Measurements from ENCODE around the gene SARDH. TPM values are rescaled to one million over a fixed set of nuclear protein-coding genes. Genes with fewer than 3 reads are reported as not detected.
"Not testable (repeated sequence)": the region's sequence is repeated elsewhere in the genome, so short reads cannot be mapped to it uniquely, and the experiment has no call there.

SARDH gene
- total RNA-seq, 1 donor from 2014 or later = 0.68 TPM

GRCh38 chr9:133771486-133772482 is 33.6 kb upstream of the SARDH start:
- Mint-ChIP-seq H3K9me3 (peaks cover 1% of the 10 kb centered on the region), H3K27ac (no peak overlapping the region), H3K27me3 (no peaks in the 10 kb centered on the region), H3K4me3 (no peak overlapping the region), H3K36me3 (ENCODE audit: low read depth) (peaks cover 1% of the 10 kb centered on the region), H3K4me1 (no peaks in the 10 kb centered on the region)
- intact Hi-C loops (cut with micrococcal nuclease) = no loop called here
- DNase-seq = no peak

GRCh38 chr9:133770076-133770777 is 32.1 kb upstream of the SARDH start:
- Mint-ChIP-seq H3K4me3 (no peak overlapping the region), H3K36me3 (ENCODE audit: low read depth) (peaks cover 1% of the 10 kb centered on the region), H3K27me3 (no peaks in the 10 kb centered on the region), H3K9me3 (peaks cover 6% of the 10 kb centered on the region), H3K4me1 (no peaks in the 10 kb centered on the region), H3K27ac (no peak overlapping the region)
- DNase-seq = no peak
- intact Hi-C loops (cut with micrococcal nuclease) = no loop called here

GRCh38 chr9:133769511-133770075 is 31.4 kb upstream of the SARDH start:
- no peak for DNase-seq
- intact Hi-C loops (cut with micrococcal nuclease) = no loop called here
- Mint-ChIP-seq H3K4me1 (no peaks in the 10 kb centered on the region), H3K9me3 (peaks cover 6% of the 10 kb centered on the region), H3K27ac (no peak overlapping the region), H3K27me3 (no peaks in the 10 kb centered on the region), H3K36me3 (ENCODE audit: low read depth) (no peaks in the 10 kb centered on the region), H3K4me3 (no peak overlapping the region)

GRCh38 chr9:133768859-133769510 is 30.8 kb upstream of the SARDH start:
- no peak for DNase-seq
- no peaks in the 10 kb centered on the region for H3K27me3 Mint-ChIP-seq
- H3K9me3 Mint-ChIP-seq = peaks cover 6% of the 10 kb centered on the region
- intact Hi-C loops (cut with micrococcal nuclease) = no loop called here
- H3K27ac Mint-ChIP-seq = no peak overlapping the region
- no peak overlapping the region for H3K4me3 Mint-ChIP-seq
- no peaks in the 10 kb centered on the region for H3K36me3 Mint-ChIP-seq (ENCODE audit: low read depth)
- no peaks in the 10 kb centered on the region for H3K4me1 Mint-ChIP-seq

- Mint-ChIP-seq H3K36me3 (ENCODE audit: low read depth) (no peaks in the 10 kb centered on the region), H3K27me3 (no peaks in the 10 kb centered on the region), H3K27ac (no peak overlapping the region), H3K9me3 (peaks cover 6% of the 10 kb centered on the region), H3K4me1 (no peaks in the 10 kb centered on the region), H3K4me3 (no peak overlapping the region)
- DNase-seq = no peak
- intact Hi-C loops (cut with micrococcal nuclease) = no loop called here
Measured at GRCh38 chr9:133768371-133768858, 30.3 kb upstream of the SARDH start.

- H3K36me3 Mint-ChIP-seq (ENCODE audit: low read depth) = no peaks in the 10 kb centered on the region
- no peaks in the 10 kb centered on the region for H3K27me3 Mint-ChIP-seq
- peaks cover 6% of the 10 kb centered on the region for H3K9me3 Mint-ChIP-seq
- H3K4me1 Mint-ChIP-seq = no peaks in the 10 kb centered on the region
- no peak for DNase-seq
- H3K4me3 Mint-ChIP-seq = no peak overlapping the region
- intact Hi-C loops (cut with micrococcal nuclease) = no loop called here
- H3K27ac Mint-ChIP-seq = no peak overlapping the region
Measured at GRCh38 chr9:133767625-133768024, 29.5 kb upstream of the SARDH start.

GRCh38 chr9:133767008-133767407 is 28.9 kb upstream of the SARDH start:
- Mint-ChIP-seq H3K4me1 (no peaks in the 10 kb centered on the region), H3K27ac (no peak overlapping the region), H3K36me3 (ENCODE audit: low read depth) (no peaks in the 10 kb centered on the region), H3K4me3 (no peak overlapping the region), H3K27me3 (no peaks in the 10 kb centered on the region), H3K9me3 (peaks cover 6% of the 10 kb centered on the region)
- intact Hi-C loops (cut with micrococcal nuclease) = no loop called here
- DNase-seq = no peak

- DNase-seq = not testable (repeated sequence)
Measured at GRCh38 chr9:133766234-133766633, 28.1 kb upstream of the SARDH start.

GRCh38 chr9:133763272-133764183 is 25.4 kb upstream of the SARDH start:
- no peaks in the 10 kb centered on the region for H3K36me3 Mint-ChIP-seq (ENCODE audit: low read depth)
- intact Hi-C loops (cut with micrococcal nuclease) = no loop called here
- H3K27me3 Mint-ChIP-seq = no peaks in the 10 kb centered on the region
- DNase-seq = no peak
- H3K9me3 Mint-ChIP-seq = peaks cover 6% of the 10 kb centered on the region
- H3K27ac Mint-ChIP-seq = no peak overlapping the region
- H3K4me3 Mint-ChIP-seq = no peak overlapping the region
- no peaks in the 10 kb centered on the region for H3K4me1 Mint-ChIP-seq

More at GRCh38 chr9:133766234-133766633, 28.1 kb upstream of the SARDH start:
- intact Hi-C loops (cut with micrococcal nuclease); H3K9me3 Mint-ChIP-seq; H3K27ac Mint-ChIP-seq; H3K36me3 Mint-ChIP-seq (ENCODE audit: low read depth); H3K4me1 Mint-ChIP-seq; H3K4me3 Mint-ChIP-seq; H3K27me3 Mint-ChIP-seq: not testable (repeated sequence)

GRCh38 chr9:133762488-133763271 is 24.5 kb upstream of the SARDH start:
- Mint-ChIP-seq H3K36me3 (ENCODE audit: low read depth) (no peaks in the 10 kb centered on the region), H3K27me3 (no peaks in the 10 kb centered on the region), H3K9me3 (peaks cover 6% of the 10 kb centered on the region), H3K4me1 (no peaks in the 10 kb centered on the region), H3K27ac (no peak overlapping the region), H3K4me3 (no peak overlapping the region)
- intact Hi-C loops (cut with micrococcal nuclease) = no loop called here
- DNase-seq = no peak

GRCh38 chr9:133761641-133762248 is 23.6 kb upstream of the SARDH start:
- no peaks in the 10 kb centered on the region for H3K36me3 Mint-ChIP-seq (ENCODE audit: low read depth)
- no peaks in the 10 kb centered on the region for H3K27me3 Mint-ChIP-seq
- H3K4me1 Mint-ChIP-seq = no peaks in the 10 kb centered on the region
- H3K27ac Mint-ChIP-seq = no peak overlapping the region
- intact Hi-C loops (cut with micrococcal nuclease) = no loop called here
- DNase-seq = no peak
- no peak overlapping the region for H3K4me3 Mint-ChIP-seq
- H3K9me3 Mint-ChIP-seq = peaks cover 5% of the 10 kb centered on the region

GRCh38 chr9:133760713-133761290 is 22.6 kb upstream of the SARDH start:
- H3K4me1 Mint-ChIP-seq = no peaks in the 10 kb centered on the region
- H3K36me3 Mint-ChIP-seq (ENCODE audit: low read depth) = no peaks in the 10 kb centered on the region
- peaks cover 4% of the 10 kb centered on the region for H3K9me3 Mint-ChIP-seq
- no peak overlapping the region for H3K27ac Mint-ChIP-seq
- DNase-seq = no peak
- no peak overlapping the region for H3K4me3 Mint-ChIP-seq
- no peaks in the 10 kb centered on the region for H3K27me3 Mint-ChIP-seq
- intact Hi-C loops (cut with micrococcal nuclease) = no loop called here

Measured in activated CD4-positive, alpha-beta T cell treated with anti-CD3 and anti-CD28 coated beads, Interleukin-2, amount 10 ng/mL, durations not matched to agents 24 days and 14 days (primary cell).